OCI-LY7 (cell line): ENCODE results near the gene KHDRBS1. TPM values are rescaled to one million over a fixed set of nuclear protein-coding genes. Genes with fewer than 3 reads are reported as not detected.
"Not testable (repeated sequence)": the region's sequence is repeated elsewhere in the genome, so short reads cannot be mapped to it uniquely, and the experiment has no call there.

Experiments
- BruUV-seq: library from RNA; stranded (reverse); fragments of 400-500 nt; replicated peaks from 2 replicates; lab custom pipeline; 2021; lab: Mats Ljungman, UMichigan
- CTCF ChIA-PET: fragments of 300-600 bp; sonication (Branson Sonifier 250); formaldehyde crosslinking; loops from one replicate; lab custom pipeline; 2022; ENCODE audit warnings: antibody characterized with exemption; ENCODE audit not compliant: unreplicated experiment; lab: Charles Lee
- POLR2A ChIA-PET: fragments of 300-600 bp; sonication (Branson Sonifier 250); formaldehyde crosslinking; loops from one replicate; lab custom pipeline; 2022; ENCODE audit warnings: antibody characterized with exemption; lab: Charles Lee
- DNase-seq: peaks from one replicate; pipeline ENCODE4 v3.0.0-alpha.2; 2015; ENCODE audit warnings: low spot score
- H2AFZ ChIP-seq: fragments of 200-600 bp; sonication (generic), shearing (Covaris generic); 2 replicates; pipeline ENCODE4 v1.6.1; 2014; ENCODE audit warnings: mild to moderate bottlenecking, antibody characterized with exemption, low read length, moderate library complexity
- H3K27ac ChIP-seq: fragments of 200-600 bp; sonication (generic); 2 replicates; pipeline ENCODE4 v1.5.1; 2014; ENCODE audit warnings: mixed run types, low read depth, mild to moderate bottlenecking, moderate library complexity, low read length, inconsistent platforms; ENCODE audit not compliant: poor library complexity, severe bottlenecking
- H3K36me3 ChIP-seq: fragments of 200-600 bp; sonication (generic); 2 replicates; pipeline ENCODE4 v1.6.1; 2014; ENCODE audit warnings: mild to moderate bottlenecking, antibody characterized with exemption, low read length, moderate library complexity, mixed read lengths; ENCODE audit not compliant: insufficient read depth
- H3K4me1 ChIP-seq: fragments of 200-600 bp; sonication (generic); 2 replicates; pipeline ENCODE4 v1.5.1; 2014; ENCODE audit warnings: mild to moderate bottlenecking, low read length; ENCODE audit not compliant: insufficient read depth, poor library complexity, severe bottlenecking
- H3K4me2 ChIP-seq: fragments of 200-600 bp; sonication (generic); 2 replicates; pipeline ENCODE4 v1.6.1; 2014; ENCODE audit warnings: mild to moderate bottlenecking, low read length
- H3K4me3 ChIP-seq: fragments of 200-600 bp; sonication (generic); 2 replicates; pipeline ENCODE4 v1.5.1; 2014; ENCODE audit warnings: mild to moderate bottlenecking, low read depth, low read length; ENCODE audit not compliant: poor library complexity, severe bottlenecking
- H3K79me2 ChIP-seq: fragments of 200-600 bp; sonication (generic); 2 replicates; pipeline ENCODE4 v1.6.1; 2016; ENCODE audit warnings: low read depth, mild to moderate bottlenecking, low read length, moderate library complexity, mixed read lengths; ENCODE audit not compliant: insufficient read depth
- H3K9me2 ChIP-seq: fragments of 200-600 bp; sonication (generic); 2 replicates; pipeline ENCODE4 v1.6.1; 2016; ENCODE audit warnings: mild to moderate bottlenecking, low read length, mixed read lengths; ENCODE audit not compliant: insufficient read depth
- H3K9me3 ChIP-seq: fragments of 200-600 bp; sonication (generic); 2 replicates; pipeline ENCODE4 v1.6.1; 2014; ENCODE audit warnings: mild to moderate bottlenecking, mixed run types, low read length, mixed read lengths
- H4K20me1 ChIP-seq: fragments of 200-600 bp; sonication (generic); 2 replicates; pipeline ENCODE4 v1.6.1; 2014; ENCODE audit warnings: mild to moderate bottlenecking, antibody characterized with exemption, low read length, moderate library complexity, mixed read lengths; ENCODE audit not compliant: insufficient read depth
- CTCF ChIP-seq: fragments of 200-600 bp; sonication (generic); conservative IDR thresholded peaks from 2 replicates; pipeline ENCODE4 v1.5.1; 2014; ENCODE audit warnings: mild to moderate bottlenecking, antibody characterized with exemption, low read length, moderate library complexity, mixed read lengths
- EZH2phosphoT487 ChIP-seq: fragments of 200-600 bp; sonication (generic); IDR thresholded peaks from 2 replicates; pipeline ENCODE4 v1.6.1; 2018; ENCODE audit warnings: low read depth, borderline replicate concordance, mild to moderate bottlenecking, mixed run types, antibody characterized with exemption, low read length, moderate library complexity, mixed read lengths
- intact Hi-C: fragments of 100-400 bp; cut with micrococcal nuclease; formaldehyde crosslinking; loops from one replicate; pipeline ENCODE4 v1.10.0; 2022; ENCODE audit not compliant: unreplicated experiment
- total RNA-seq, 2 experiments: library from RNA; depleted of rRNA in 1 of 2; stranded (reverse); fragments of >200 nt in 1 of 2; shearing (Covaris generic) in 1 of 2; gene quantifications; 2 replicates each; pipeline ENCODE4 v1.2.3, GENCODE V29; 2014 to 2022

The KHDRBS1 gene
- total RNA-seq, 2 experiments from 2014 or later = 87.7 to 200 TPM

- Histone ChIP-seq H3K9me2 (no peaks in the 10 kb centered on the region), H3K4me1 (peaks cover 29% of the 10 kb centered on the region), H3K9me3 (no peaks in the 10 kb centered on the region), H2AFZ (peak overlapping the region; percentile 22; the same call in 1 of the 2 replicates), H3K4me2 (peak overlapping the region; percentile 92), H3K27ac (peak overlapping the region; percentile 84), H4K20me1 (peaks cover 14% of the 10 kb centered on the region), H3K4me3 (peak overlapping the region; percentile 99), H3K79me2 (peaks cover 57% of the 10 kb centered on the region), H3K36me3 (peaks cover 38% of the 10 kb centered on the region)
- ChIA-PET CTCF (no interaction called here), POLR2A (interaction anchor here (1.2 to 2.0 kb wide), 2 partner anchors 9 to 29 kb away, joined by 3 to 9 read pairs; no protein-coding TSS in a partner anchor)
- DNase-seq = peak; percentile 49
- intact Hi-C loops = loop anchor here (2.0 kb wide), 1 partner anchor 76 kb away; the partner anchor contains the start of gene PTP4A2
- BruUV-seq = no TSS peak
- no peak for TF ChIP-seq EZH2phosphoT487
- TF ChIP-seq CTCF = no peak
Measured at GRCh38 chr1:32014199-32014947, 705 bp downstream of the KHDRBS1 start.

- peak; percentile 56 for DNase-seq
- Histone ChIP-seq H3K9me3 (no peaks in the 10 kb centered on the region), H3K36me3 (peaks cover 43% of the 10 kb centered on the region), H3K4me1 (peaks cover 35% of the 10 kb centered on the region), H3K4me3 (peak overlapping the region; percentile 99), H4K20me1 (peaks cover 14% of the 10 kb centered on the region), H3K79me2 (peaks cover 62% of the 10 kb centered on the region), H2AFZ (no peak overlapping the region), H3K9me2 (no peaks in the 10 kb centered on the region), H3K4me2 (peak overlapping the region; percentile 92), H3K27ac (peak overlapping the region; percentile 84)
- no TSS peak for BruUV-seq
- intact Hi-C loops = loop anchor here (2.0 kb wide), 1 partner anchor 76 kb away; the partner anchor contains the start of gene PTP4A2
- TF ChIP-seq CTCF (no peak), EZH2phosphoT487 (no peak)
- CTCF ChIA-PET = no interaction called here
- POLR2A ChIA-PET = interaction anchor here (1.2 to 2.0 kb wide), 2 partner anchors 10 to 29 kb away, joined by 3 to 9 read pairs; no protein-coding TSS in a partner anchor
Measured at GRCh38 chr1:32014948-32015273, 1.2 kb downstream of the KHDRBS1 start.

GRCh38 chr1:32020339-32020738 lies 6.7 kb downstream of the KHDRBS1 start:
- CTCF ChIA-PET = no interaction called here
- H3K27ac ChIP-seq = no peak overlapping the region
- intact Hi-C loops = no loop called here
- H3K9me3 ChIP-seq = peaks cover 4% of the 10 kb centered on the region; the same call in 1 of the 2 replicates
- no peaks in the 10 kb centered on the region for H3K9me2 ChIP-seq
- peaks cover 99% of the 10 kb centered on the region for H3K79me2 ChIP-seq
- H3K36me3 ChIP-seq = peaks cover 93% of the 10 kb centered on the region
- H3K4me2 ChIP-seq = peak overlapping the region; percentile 44
- peaks cover 33% of the 10 kb centered on the region for H4K20me1 ChIP-seq
- BruUV-seq = no TSS peak
- no peak overlapping the region for H3K4me3 ChIP-seq
- no peak for DNase-seq
- POLR2A ChIA-PET = interaction anchor here (0.6 to 1.6 kb wide), 3 partner anchors 11 to 19 kb away, joined by 3 to 5 read pairs (median 4); no protein-coding TSS in a partner anchor
- H3K4me1 ChIP-seq = peaks cover 50% of the 10 kb centered on the region
- H2AFZ ChIP-seq = no peak overlapping the region
- TF ChIP-seq CTCF (no peak), EZH2phosphoT487 (no peak)

- H3K9me2 ChIP-seq, intact Hi-C loops, H3K9me3 ChIP-seq, H2AFZ ChIP-seq, CTCF ChIA-PET, DNase-seq, BruUV-seq: not testable (repeated sequence)
- H3K79me2 ChIP-seq = peaks cover 99% of the 10 kb centered on the region
- peaks cover 88% of the 10 kb centered on the region for H3K36me3 ChIP-seq
- peak overlapping the region; percentile 39 for H3K4me2 ChIP-seq
- H3K4me3 ChIP-seq = peak overlapping the region; percentile 21
- POLR2A ChIA-PET = interaction anchor here (1.0 to 1.6 kb wide), 3 partner anchors 17 to 90 kb away, joined by 4 to 5 read pairs (median 5); no protein-coding TSS in a partner anchor
- H3K27ac ChIP-seq = peak overlapping the region; percentile 7
- H3K4me1 ChIP-seq = peaks cover 49% of the 10 kb centered on the region
- H4K20me1 ChIP-seq = peaks cover 25% of the 10 kb centered on the region
Measured at GRCh38 chr1:32021574-32022018, 7.9 kb downstream of the KHDRBS1 start.
